Spleen (tissue), 7 donors: ENCODE measurements around the gene ELOVL2.

Source experiments
- POLR2A ChIP-seq, 3 donors: fragments of 450-650 bp; IDR thresholded peaks; one replicate each; pipeline ENCODE4 v1.5.1; 2017; ENCODE audit warnings: antibody characterized with exemption in 3 of 3, mild to moderate bottlenecking in 1 of 3
- POLR2AphosphoS5 ChIP-seq, 3 donors: sonication (generic); formaldehyde crosslinking; IDR thresholded peaks; one replicate each; pipeline ENCODE4 v1.5.1; 2017; ENCODE audit warnings: antibody characterized with exemption in 3 of 3
- TF ChIP-seq, protein P1 (sequence below), 11 experiments: fragments of 200-600 bp in 7 of 11; fragments of 450-650 bp in 4 of 11; sonication (generic) in 4 of 11; IDR thresholded peaks in 8 of 11; conservative IDR thresholded peaks in 3 of 11; 1 replicate in 7 of 11; 2 replicates in 4 of 11; pipeline versions ENCODE4 v1.4.0 to v1.8.0; 2016 to 2021; ENCODE audit warnings: antibody characterized with exemption in 11 of 11, inconsistent platforms in 4 of 11, mild to moderate bottlenecking in 1 of 11
- donor health status: DM: no; HTN: no; CAD: no; lungs with moderate emphysema.
- donor health status: DM: no; HTN: no; CAD: no.
- donor health status: DM: no; HTN: no; CAD: no.

DNA sequence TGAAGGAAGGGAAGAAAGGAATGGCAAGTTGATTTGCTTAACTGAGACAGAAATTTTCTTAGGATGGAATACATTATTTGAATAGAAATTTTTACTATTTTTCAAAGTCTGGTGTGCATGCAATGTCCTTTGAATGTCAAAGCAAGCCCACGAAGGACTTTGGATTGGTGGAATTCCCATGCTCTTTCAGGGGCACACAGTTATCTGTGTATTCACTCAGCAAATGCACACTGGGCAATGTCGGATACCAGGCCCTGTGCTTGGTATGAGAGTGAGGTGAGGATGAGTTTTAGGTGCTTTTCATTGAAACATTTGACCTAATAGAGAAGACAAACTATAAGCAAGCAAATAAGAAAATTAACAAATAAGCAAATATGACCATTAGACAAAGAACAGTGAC lies 83.9 kb downstream of the ELOVL2 start:
- TF ChIP-seq POLR2A (IDR thresholded peaks at IDR 0.05) (no peak), POLR2AphosphoS5 (IDR thresholded peaks at IDR 0.05) (no peak)
- TF ChIP-seq, protein P1, sequence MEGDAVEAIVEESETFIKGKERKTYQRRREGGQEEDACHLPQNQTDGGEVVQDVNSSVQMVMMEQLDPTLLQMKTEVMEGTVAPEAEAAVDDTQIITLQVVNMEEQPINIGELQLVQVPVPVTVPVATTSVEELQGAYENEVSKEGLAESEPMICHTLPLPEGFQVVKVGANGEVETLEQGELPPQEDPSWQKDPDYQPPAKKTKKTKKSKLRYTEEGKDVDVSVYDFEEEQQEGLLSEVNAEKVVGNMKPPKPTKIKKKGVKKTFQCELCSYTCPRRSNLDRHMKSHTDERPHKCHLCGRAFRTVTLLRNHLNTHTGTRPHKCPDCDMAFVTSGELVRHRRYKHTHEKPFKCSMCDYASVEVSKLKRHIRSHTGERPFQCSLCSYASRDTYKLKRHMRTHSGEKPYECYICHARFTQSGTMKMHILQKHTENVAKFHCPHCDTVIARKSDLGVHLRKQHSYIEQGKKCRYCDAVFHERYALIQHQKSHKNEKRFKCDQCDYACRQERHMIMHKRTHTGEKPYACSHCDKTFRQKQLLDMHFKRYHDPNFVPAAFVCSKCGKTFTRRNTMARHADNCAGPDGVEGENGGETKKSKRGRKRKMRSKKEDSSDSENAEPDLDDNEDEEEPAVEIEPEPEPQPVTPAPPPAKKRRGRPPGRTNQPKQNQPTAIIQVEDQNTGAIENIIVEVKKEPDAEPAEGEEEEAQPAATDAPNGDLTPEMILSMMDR (IDR thresholded peaks at IDR 0.05 in 8 of 11, conservative IDR thresholded peaks at IDR 0.05 in 3 of 11) = no peak
